A673 (cell line): ENCODE measurements around the gene ANGPTL2. TPM values are rescaled to one million over a fixed set of nuclear protein-coding genes. Genes with fewer than 3 reads are reported as not detected.

ENCODE experiments used
- BruUV-seq: library from RNA; stranded (reverse); fragments of 400-500 nt; replicated peaks from 2 replicates; lab custom pipeline; 2021; lab: Mats Ljungman, UMichigan
- CTCF ChIA-PET: fragments of 300-600 bp; sonication (Branson Sonifier 250); formaldehyde crosslinking; loops from one replicate; lab custom pipeline; 2022; ENCODE audit warnings: antibody characterized with exemption; lab: Charles Lee
- POLR2A ChIA-PET: fragments of 300-600 bp; sonication (Branson Sonifier 250); formaldehyde crosslinking; loops from one replicate; lab custom pipeline; 2022; ENCODE audit warnings: antibody characterized with exemption; ENCODE audit not compliant: low non-redundant PET; lab: Charles Lee
- DNase-seq: peaks from one replicate; pipeline ENCODE4 v3.0.0-alpha.2; 2015; ENCODE audit warnings: low spot score
- H3K27ac ChIP-seq: fragments of 200-600 bp; sonication (generic); 2 replicates; pipeline ENCODE4 v1.5.1; 2016; ENCODE audit warnings: mixed run types, low read depth, mild to moderate bottlenecking, mixed read lengths, antibody characterized with exemption, low read length; ENCODE audit not compliant: poor library complexity, severe bottlenecking
- H3K27me3 ChIP-seq: fragments of 200-600 bp; sonication (generic); replicated peaks from 2 replicates; pipeline ENCODE4 v1.6.1; 2017; ENCODE audit warnings: mixed run types, low read depth, mild to moderate bottlenecking, mixed read lengths, antibody characterized with exemption, low read length; ENCODE audit not compliant: insufficient read depth, poor library complexity
- H3K36me3 ChIP-seq: fragments of 200-600 bp; sonication (generic); 2 replicates; pipeline ENCODE4 v1.6.1; 2016; ENCODE audit warnings: mixed run types, mild to moderate bottlenecking, mixed read lengths, antibody characterized with exemption, low read length; ENCODE audit not compliant: insufficient read depth, poor library complexity, severe bottlenecking
- H3K4me1 ChIP-seq: fragments of 200-600 bp; sonication (generic); 2 replicates; pipeline ENCODE4 v1.6.1; 2017; ENCODE audit warnings: mixed run types, mild to moderate bottlenecking, mixed read lengths, antibody characterized with exemption, low read length; ENCODE audit not compliant: insufficient read depth, poor library complexity, severe bottlenecking
- H3K4me3 ChIP-seq: fragments of 200-600 bp; sonication (generic); 2 replicates; pipeline ENCODE4 v1.5.1; 2016; ENCODE audit warnings: low read depth, mixed run types, mild to moderate bottlenecking, mixed read lengths, low read length; ENCODE audit not compliant: poor library complexity, severe bottlenecking
- H3K9me3 ChIP-seq: fragments of 200-600 bp; sonication (generic); 2 replicates; pipeline ENCODE4 v1.6.1; 2016; ENCODE audit warnings: mixed run types, low read depth, mild to moderate bottlenecking, mixed read lengths, antibody characterized with exemption, low read length; ENCODE audit not compliant: poor library complexity, severe bottlenecking
- CTCF ChIP-seq: fragments of 300-800, 200-600 bp; sonication (generic); conservative IDR thresholded peaks from 2 replicates; pipeline ENCODE4 v1.5.1; 2017; ENCODE audit warnings: low read depth, mild to moderate bottlenecking, antibody characterized with exemption, low read length, moderate library complexity, mixed read lengths
- EZH2 ChIP-seq: fragments of 200-600 bp; sonication (generic); IDR thresholded peaks from 2 replicates; pipeline ENCODE4 v1.6.1; 2017; ENCODE audit warnings: borderline replicate concordance, low read depth, mild to moderate bottlenecking, mixed read lengths, antibody characterized with exemption, low read length; ENCODE audit not compliant: poor library complexity, severe bottlenecking
- intact Hi-C: fragments of 100-400 bp; cut with micrococcal nuclease; formaldehyde crosslinking; loops from one replicate; pipeline ENCODE4 v1.10.0; 2022; ENCODE audit not compliant: unreplicated experiment
- total RNA-seq: library from RNA; stranded (reverse); gene quantifications from 2 replicates; pipeline ENCODE4 v1.2.3, GENCODE V29; 2021

Gene ANGPTL2
- total RNA-seq, 1 experiment from 2014 or later, result 2.5 TPM

DNA sequence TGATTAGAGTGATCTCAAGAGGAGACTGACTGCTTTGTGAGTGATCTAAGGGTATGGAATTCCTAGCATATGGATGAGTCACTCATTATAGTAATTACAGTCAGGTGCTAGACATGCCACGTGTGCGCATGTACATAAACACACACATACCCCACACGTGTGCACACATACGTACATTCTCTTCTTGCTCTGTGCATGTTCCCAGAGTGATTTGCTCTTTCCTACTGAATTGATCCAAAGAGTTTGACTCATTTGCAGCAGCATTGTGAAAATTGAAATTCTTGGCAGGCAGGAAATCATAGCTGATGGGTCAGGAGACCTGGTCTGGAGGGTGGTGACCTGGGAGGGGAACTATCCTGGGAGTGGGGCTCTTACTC is 63.8 kb downstream of the ANGPTL2 start:
- ChIA-PET POLR2A (no interaction called here), CTCF (no interaction called here)
- BruUV-seq, result no TSS peak
- intact Hi-C loops, result no loop called here
- H3K27me3 ChIP-seq, result no peaks in the 10 kb centered on the region
- H3K4me1 ChIP-seq, result no peaks in the 10 kb centered on the region
- H3K27ac ChIP-seq, result no peak overlapping the region
- H3K9me3 ChIP-seq, result no peaks in the 10 kb centered on the region
- H3K36me3 ChIP-seq, result no peaks in the 10 kb centered on the region
- no peak overlapping the region for H3K4me3 ChIP-seq
- DNase-seq, result no peak
- TF ChIP-seq EZH2, result no peak
- no peak for TF ChIP-seq CTCF

DNA sequence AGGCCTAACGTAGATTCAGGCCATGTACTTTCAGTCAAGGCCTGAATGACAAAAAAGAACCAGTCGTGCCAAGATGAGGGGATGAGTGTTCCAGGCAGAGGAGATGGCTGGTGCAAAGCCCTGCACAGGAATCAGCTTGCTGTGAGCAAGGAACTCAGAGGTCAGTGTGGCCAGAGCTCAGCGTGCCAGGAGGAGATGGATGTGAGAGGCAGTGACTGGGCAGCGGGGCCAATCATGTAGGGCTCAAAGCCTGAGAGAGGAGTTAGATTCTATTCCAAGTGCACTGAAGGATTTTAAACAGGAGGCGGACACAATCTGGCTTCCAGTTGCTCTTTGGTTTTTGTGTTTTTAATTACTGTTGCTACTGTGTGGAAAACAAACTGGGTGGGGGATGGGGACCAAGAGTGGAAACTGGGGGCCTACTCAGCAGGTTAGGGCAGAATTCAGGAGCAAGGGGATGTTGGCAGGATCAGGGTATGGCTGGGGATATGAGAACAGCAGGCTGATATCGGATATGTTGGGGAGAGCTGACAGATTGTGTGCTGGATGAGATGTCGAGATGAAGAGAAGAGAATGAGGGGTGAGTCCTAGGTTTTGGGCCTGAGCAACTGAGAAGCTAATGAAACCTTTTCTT is 64.3 kb downstream of the ANGPTL2 start:
- CTCF ChIA-PET, result no interaction called here
- POLR2A ChIA-PET, result no interaction called here
- H3K27ac ChIP-seq, result no peak overlapping the region

DNA sequence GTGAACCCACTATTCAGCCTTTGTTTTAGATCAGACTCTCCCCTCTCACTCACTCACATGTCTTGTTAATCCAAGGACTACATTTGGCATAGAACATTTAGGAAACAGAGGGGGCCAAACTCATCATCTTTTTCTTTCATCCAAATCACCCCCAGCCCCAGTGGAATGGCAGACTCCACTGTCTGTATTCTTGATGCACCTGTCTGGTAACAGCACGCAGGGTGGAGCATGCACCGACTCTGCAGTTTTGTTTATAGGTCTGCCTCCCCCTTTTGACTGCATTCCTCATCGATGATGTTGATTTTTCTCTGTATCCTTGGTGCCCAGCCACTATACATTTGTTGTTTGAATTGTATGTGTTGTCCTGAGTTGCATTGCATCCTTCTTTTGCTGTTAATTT is 66.0 kb downstream of the ANGPTL2 start:
- H3K27ac ChIP-seq, result no peak overlapping the region
- TF ChIP-seq CTCF (no peak), EZH2 (no peak)

More for the DNA sequence above, 64.3 kb downstream of the ANGPTL2 start:
- TF ChIP-seq CTCF, result no peak
- TF ChIP-seq EZH2, result no peak
- intact Hi-C loops, result no loop called here
- H3K9me3 ChIP-seq, result no peaks in the 10 kb centered on the region
- BruUV-seq, result no TSS peak
- no peak for DNase-seq
- H3K4me1 ChIP-seq, result no peaks in the 10 kb centered on the region
- no peak overlapping the region for H3K4me3 ChIP-seq
- H3K27me3 ChIP-seq, result no peaks in the 10 kb centered on the region
- H3K36me3 ChIP-seq, result no peaks in the 10 kb centered on the region

More for the DNA sequence above, 66.0 kb downstream of the ANGPTL2 start:
- Histone ChIP-seq H3K4me1 (peaks cover 8% of the 10 kb centered on the region), H3K27me3 (no peaks in the 10 kb centered on the region), H3K36me3 (no peaks in the 10 kb centered on the region), H3K4me3 (no peak overlapping the region), H3K9me3 (no peaks in the 10 kb centered on the region)
- no peak for DNase-seq
- BruUV-seq, result no TSS peak
- POLR2A ChIA-PET, result no interaction called here
- intact Hi-C loops, result no loop called here
- CTCF ChIA-PET, result no interaction called here
